CD4-positive, alpha-beta T cell treated with Interleukin-4 for 4 hours (primary cell): Measurements from ENCODE around the gene KIF23.

ENCODE experiments used
- DNase-seq: peaks from one replicate; pipeline ENCODE4 v3.0.0-alpha.2; 2020

Gene KIF23

GRCh38 chr15:69395460-69395859, 18.7 kb upstream of the KIF23 start:
- no peak for DNase-seq

GRCh38 chr15:69395991-69396390, 18.2 kb upstream of the KIF23 start:
- DNase-seq: no peak

- no peak for DNase-seq
These were observed 15.7 kb upstream of the KIF23 start for GRCh38 chr15:69398491-69398891.

GRCh38 chr15:69400850-69401249, 13.3 kb upstream of the KIF23 start:
- DNase-seq: no peak

DNA sequence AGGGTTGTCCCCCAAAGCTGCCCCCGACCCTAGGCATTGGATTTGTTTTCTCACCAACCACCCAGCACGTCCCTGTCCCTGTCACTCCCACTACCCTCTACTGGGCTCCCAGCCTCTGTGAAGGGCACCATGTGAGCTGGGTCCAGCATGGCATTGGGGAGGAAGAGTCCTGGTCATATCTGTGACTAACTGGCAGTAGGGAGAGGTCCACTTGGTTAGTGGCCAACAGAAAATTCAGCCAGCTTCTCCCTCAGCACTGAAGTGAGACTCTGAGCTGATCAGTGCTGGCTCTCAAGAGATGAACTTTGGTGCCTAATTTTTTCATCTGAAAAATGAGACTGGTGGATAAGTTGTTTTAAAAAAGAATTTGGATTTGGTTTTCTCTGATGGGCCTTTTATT, 11.3 kb upstream of the KIF23 start:
- no peak for DNase-seq

- no peak for DNase-seq
These were observed 10.6 kb upstream of the KIF23 start for GRCh38 chr15:69403594-69403993.

DNA sequence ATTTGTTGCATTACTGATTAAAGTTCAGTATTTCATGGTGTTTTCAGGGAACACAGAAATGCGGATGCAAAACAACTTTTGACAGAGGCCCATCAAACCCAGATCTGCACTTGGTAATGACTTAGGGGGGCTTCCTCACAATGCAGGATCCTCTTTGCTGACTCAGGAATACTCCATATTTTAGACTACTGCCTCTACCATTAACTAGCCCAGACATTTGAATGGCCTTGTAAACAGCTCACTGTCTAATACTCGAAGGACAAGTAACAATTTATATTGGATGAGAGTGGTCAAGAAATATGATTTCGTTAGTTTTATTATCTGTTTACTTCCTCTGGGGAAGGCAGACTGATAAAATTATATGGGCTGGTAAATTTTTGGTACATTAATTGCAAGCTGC, 9.0 kb upstream of the KIF23 start:
- no peak for DNase-seq

GRCh38 chr15:69407719-69408400, 6.3 kb upstream of the KIF23 start:
- no peak for DNase-seq

- no peak for DNase-seq
These were observed 5.3 kb upstream of the KIF23 start for GRCh38 chr15:69408841-69409240.

DNA sequence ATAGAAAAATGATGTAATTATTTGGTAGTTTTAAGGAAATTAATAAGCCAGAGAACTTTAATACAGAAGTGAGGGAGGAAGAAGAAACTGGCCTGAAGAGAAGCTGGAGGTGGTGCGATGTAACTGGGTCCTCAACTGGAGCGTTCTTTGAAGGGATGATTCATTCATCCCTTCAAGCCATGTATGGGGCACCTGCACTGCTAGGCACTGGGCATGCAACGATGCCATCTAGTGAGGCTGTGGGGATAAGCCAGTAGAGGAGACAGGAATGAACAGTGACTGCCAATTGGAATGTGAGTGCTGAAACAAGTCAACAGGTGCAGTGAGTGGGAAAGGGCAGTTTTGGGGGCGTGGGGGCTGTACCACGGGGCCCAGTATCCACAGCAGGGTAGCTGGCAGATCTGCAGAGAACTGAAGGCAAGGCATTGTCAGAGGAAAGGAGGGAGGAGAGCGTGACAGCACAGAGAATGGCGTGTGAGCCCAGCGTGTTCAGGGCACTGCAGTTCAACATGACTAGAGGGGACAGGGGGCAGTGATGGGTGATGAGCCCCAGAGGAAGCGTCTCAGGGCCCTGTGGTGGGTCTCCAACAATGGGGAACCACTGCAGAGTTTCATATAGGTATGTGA, 3.8 kb upstream of the KIF23 start:
- no peak for DNase-seq

GRCh38 chr15:69412274-69412673, 1.9 kb upstream of the KIF23 start:
- no peak for DNase-seq

- no peak for DNase-seq
These were observed 1.4 kb upstream of the KIF23 start for GRCh38 chr15:69412701-69413100.

DNA sequence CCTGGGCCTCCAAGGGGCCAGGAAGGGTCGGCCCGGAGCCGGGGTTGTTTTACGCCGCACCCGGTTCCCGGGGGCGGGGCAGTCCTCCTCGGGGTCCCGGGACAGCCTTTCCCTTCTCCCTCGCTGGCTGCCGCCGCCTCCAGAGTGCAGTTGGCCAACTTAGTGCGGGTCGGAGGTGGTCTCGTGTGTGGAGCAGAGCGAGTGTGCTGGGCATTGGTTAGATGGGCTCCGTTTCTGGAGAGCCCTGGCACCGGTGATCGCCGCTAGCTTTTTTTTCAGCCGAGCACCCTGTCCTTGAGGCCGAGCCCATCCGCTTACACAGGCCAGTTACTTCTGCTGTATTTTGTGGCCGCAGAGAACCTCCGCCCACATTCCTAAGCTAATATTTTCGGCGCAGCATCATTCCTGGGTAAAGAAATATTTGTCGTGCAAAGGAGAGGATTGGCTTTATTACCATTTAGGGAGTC, 585 bp downstream of the KIF23 start:
- DNase-seq: no peak

DNA sequence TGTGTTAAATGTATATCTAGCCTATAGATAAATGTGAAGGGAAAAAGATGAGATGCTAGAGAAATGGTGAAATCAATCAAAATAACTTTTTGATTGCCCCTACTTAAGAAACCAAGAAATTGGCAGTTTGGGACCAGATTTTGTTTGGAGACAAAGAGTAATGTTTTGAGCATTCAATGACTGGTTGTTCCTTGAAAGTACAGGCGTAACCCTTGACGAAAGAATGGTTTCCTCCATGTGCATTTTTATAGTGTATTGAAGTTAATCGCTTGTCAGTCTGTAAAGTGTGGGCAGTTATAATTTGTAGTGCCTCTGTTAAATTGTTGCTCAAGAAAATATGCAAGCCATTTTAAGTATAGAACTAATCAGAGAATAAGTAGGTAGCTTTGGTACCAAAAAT, 1.2 kb downstream of the KIF23 start:
- DNase-seq: no peak

- DNase-seq: no peak
These were observed 3.4 kb downstream of the KIF23 start for GRCh38 chr15:69417581-69417980.

DNA sequence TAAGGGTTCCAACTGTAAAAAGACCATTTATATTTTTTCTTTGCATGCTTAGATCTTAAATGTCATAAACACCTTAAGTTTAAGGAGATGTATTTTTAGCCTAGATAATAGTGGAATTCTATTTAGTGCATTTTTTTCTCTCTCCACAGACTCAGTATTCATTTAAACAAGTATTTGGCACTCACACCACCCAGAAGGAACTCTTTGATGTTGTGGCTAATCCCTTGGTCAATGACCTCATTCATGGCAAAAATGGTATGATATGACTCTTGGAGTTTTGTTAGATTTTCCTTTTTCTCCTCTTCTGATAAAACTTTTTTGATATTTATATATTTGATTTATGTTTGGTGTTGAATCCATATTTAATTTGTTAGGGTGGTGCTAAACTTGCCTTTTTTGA, 7.3 kb downstream of the KIF23 start:
- DNase-seq: no peak

- DNase-seq: no peak
These were observed 8.3 kb downstream of the KIF23 start for GRCh38 chr15:69422336-69422895.

DNA sequence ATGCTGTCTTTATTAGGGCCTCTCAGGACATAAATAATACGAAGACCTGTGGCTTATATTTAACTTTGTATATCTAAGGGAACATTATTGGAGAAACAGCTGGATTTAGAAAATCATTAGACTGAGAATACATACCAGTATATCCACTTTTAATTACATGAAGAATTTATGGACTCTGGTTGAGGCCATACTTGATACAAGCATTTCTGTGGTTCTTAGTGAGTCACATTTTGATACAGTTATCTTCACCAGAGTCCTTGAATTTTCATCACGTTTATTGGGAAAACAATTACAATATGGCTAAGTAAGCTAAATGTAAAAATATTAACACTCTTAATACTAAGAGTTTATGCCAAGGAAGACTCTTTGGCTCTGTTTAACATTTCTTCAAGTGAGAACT, 9.9 kb downstream of the KIF23 start:
- DNase-seq: no peak

- no peak for DNase-seq
These were observed 10.7 kb downstream of the KIF23 start for GRCh38 chr15:69424748-69425413.

- no peak for DNase-seq
These were observed 19.7 kb downstream of the KIF23 start for GRCh38 chr15:69433831-69434230.

DNA sequence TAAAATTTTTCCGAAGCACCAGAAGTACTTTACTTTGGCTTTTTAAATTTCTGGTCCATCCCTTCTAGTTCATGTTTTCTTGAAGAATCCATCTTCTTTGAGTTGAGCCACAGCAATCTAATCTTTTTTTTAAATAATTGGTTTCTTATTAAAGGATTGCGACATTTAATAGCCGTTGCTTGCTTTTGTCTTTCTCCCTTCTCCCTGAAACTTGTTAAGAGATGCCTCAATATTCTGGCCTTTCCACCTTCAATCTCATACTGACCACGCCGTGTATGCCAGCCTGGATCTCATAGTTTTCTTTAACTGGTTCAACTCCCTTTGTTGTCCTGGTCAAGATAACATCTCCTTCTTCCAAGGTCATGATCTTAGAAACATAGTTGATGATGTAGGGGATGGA, 20.1 kb downstream of the KIF23 start:
- no peak for DNase-seq

DNA sequence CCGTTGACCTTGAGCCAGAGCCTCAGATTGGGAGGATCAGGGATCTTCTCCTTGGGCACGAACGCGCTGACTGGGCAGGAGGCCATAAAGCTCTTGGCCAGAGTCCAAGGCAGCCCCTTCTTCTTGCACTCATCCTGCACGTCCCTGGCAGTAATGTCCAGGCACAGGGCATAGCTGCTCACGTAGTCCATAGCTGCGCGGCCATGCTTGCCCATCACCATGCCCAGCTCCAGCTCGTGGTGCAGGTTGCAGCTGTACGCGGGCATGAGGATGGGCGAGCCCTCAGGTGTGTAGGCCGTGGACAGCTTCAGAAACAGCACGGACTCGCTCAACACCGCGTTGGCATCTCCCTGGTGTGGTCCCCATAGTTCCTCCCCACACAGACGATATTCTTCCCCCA, 20.5 kb downstream of the KIF23 start:
- DNase-seq: no peak

DNA sequence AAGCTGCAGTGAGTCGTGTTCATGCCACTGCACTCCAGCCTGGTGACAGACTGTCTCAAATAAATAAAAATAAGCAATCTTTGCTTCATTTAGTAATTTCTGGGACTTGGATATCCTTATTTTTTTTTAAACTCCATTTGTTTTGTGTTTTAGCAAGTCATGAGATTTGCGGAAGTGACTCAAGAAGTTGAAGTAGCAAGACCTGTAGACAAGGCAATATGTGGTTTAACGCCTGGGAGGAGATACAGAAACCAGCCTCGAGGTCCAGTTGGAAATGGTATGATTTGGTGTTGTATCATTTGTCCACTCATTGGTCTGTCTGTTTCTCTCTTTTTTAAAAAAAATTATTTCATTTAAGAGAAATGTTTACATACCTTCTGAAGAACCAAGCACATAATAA, 21.8 kb downstream of the KIF23 start:
- no peak for DNase-seq

GRCh38 chr15:69436951-69437350, 22.8 kb downstream of the KIF23 start:
- no peak for DNase-seq
